ENCODE measurements around the gene SCARB1.
A peak's percentile ranks its signal among the peaks of the same experiment; 100 is the strongest.

The SCARB1 gene

GRCh38 chr12:124752437-124753227 lies 111.0 kb downstream of the SCARB1 start:
- H3K27ac ChIP-seq (ENCODE audit: low read depth, low read length): no peak overlapping the region
- peaks cover 12% of the 10 kb centered on the region; the same call in 1 of the 2 replicates for H3K4me1 ChIP-seq (ENCODE audit: control insufficient read depth, insufficient read depth, low read length)
- H3K36me3 ChIP-seq (ENCODE audit: control insufficient read depth, insufficient read depth, low read length): no peaks in the 10 kb centered on the region

GRCh38 chr12:124751654-124752355 lies 111.9 kb downstream of the SCARB1 start:
- no peak overlapping the region for H3K27ac ChIP-seq (ENCODE audit: low read depth, low read length)
- H3K4me3 ChIP-seq (ENCODE audit: low read depth, low read length): no peak overlapping the region

More at GRCh38 chr12:124752437-124753227, 111.0 kb downstream of the SCARB1 start:
- Histone ChIP-seq H3K4me3 (ENCODE audit: low read depth, low read length) (no peak overlapping the region), H3K27me3 (ENCODE audit: control insufficient read depth, insufficient read depth, low read length) (no peaks in the 10 kb centered on the region), H3K9ac (ENCODE audit: low read depth, low read length) (no peak overlapping the region), H3K9me3 (ENCODE audit: control insufficient read depth, insufficient read depth, low read length) (no peaks in the 10 kb centered on the region)

GRCh38 chr12:124750787-124751471 lies 112.7 kb downstream of the SCARB1 start:
- no peak overlapping the region for H3K4me3 ChIP-seq (ENCODE audit: low read depth, low read length)
- no peaks in the 10 kb centered on the region for H3K27me3 ChIP-seq (ENCODE audit: control insufficient read depth, insufficient read depth, low read length)
- no peak overlapping the region for H3K9ac ChIP-seq (ENCODE audit: low read depth, low read length)
- no peaks in the 10 kb centered on the region for H3K9me3 ChIP-seq (ENCODE audit: control insufficient read depth, insufficient read depth, low read length)
- peaks cover 12% of the 10 kb centered on the region; the same call in 1 of the 2 replicates for H3K4me1 ChIP-seq (ENCODE audit: control insufficient read depth, insufficient read depth, low read length)
- no peaks in the 10 kb centered on the region for H3K36me3 ChIP-seq (ENCODE audit: control insufficient read depth, insufficient read depth, low read length)
- H3K27ac ChIP-seq (ENCODE audit: low read depth, low read length): no peak overlapping the region

More at GRCh38 chr12:124751654-124752355, 111.9 kb downstream of the SCARB1 start:
- Histone ChIP-seq H3K36me3 (ENCODE audit: control insufficient read depth, insufficient read depth, low read length) (no peaks in the 10 kb centered on the region), H3K4me1 (ENCODE audit: control insufficient read depth, insufficient read depth, low read length) (peaks cover 12% of the 10 kb centered on the region; the same call in 1 of the 2 replicates), H3K9me3 (ENCODE audit: control insufficient read depth, insufficient read depth, low read length) (no peaks in the 10 kb centered on the region), H3K27me3 (ENCODE audit: control insufficient read depth, insufficient read depth, low read length) (no peaks in the 10 kb centered on the region), H3K9ac (ENCODE audit: low read depth, low read length) (no peak overlapping the region)

GRCh38 chr12:124750149-124750656 lies 113.5 kb downstream of the SCARB1 start:
- Histone ChIP-seq H3K9ac (ENCODE audit: low read depth, low read length) (no peak overlapping the region), H3K4me3 (ENCODE audit: low read depth, low read length) (no peak overlapping the region), H3K27me3 (ENCODE audit: control insufficient read depth, insufficient read depth, low read length) (no peaks in the 10 kb centered on the region), H3K9me3 (ENCODE audit: control insufficient read depth, insufficient read depth, low read length) (no peaks in the 10 kb centered on the region), H3K4me1 (ENCODE audit: control insufficient read depth, insufficient read depth, low read length) (peaks cover 16% of the 10 kb centered on the region; the same call in 1 of the 2 replicates), H3K27ac (ENCODE audit: low read depth, low read length) (peak overlapping the region; percentile 33), H3K36me3 (ENCODE audit: control insufficient read depth, insufficient read depth, low read length) (no peaks in the 10 kb centered on the region)

GRCh38 chr12:124749725-124750124 lies 113.9 kb downstream of the SCARB1 start:
- H3K36me3 ChIP-seq (ENCODE audit: control insufficient read depth, insufficient read depth, low read length): no peaks in the 10 kb centered on the region
- no peak overlapping the region for H3K27ac ChIP-seq (ENCODE audit: low read depth, low read length)
- H3K4me3 ChIP-seq (ENCODE audit: low read depth, low read length): no peak overlapping the region
- H3K27me3 ChIP-seq (ENCODE audit: control insufficient read depth, insufficient read depth, low read length): no peaks in the 10 kb centered on the region
- no peak overlapping the region for H3K9ac ChIP-seq (ENCODE audit: low read depth, low read length)
- H3K4me1 ChIP-seq (ENCODE audit: control insufficient read depth, insufficient read depth, low read length): peaks cover 16% of the 10 kb centered on the region; the same call in 1 of the 2 replicates
- no peaks in the 10 kb centered on the region for H3K9me3 ChIP-seq (ENCODE audit: control insufficient read depth, insufficient read depth, low read length)

GRCh38 chr12:124747426-124748161 lies 116.1 kb downstream of the SCARB1 start:
- Histone ChIP-seq H3K9me3 (ENCODE audit: control insufficient read depth, insufficient read depth, low read length) (no peaks in the 10 kb centered on the region), H3K27me3 (ENCODE audit: control insufficient read depth, insufficient read depth, low read length) (no peaks in the 10 kb centered on the region), H3K9ac (ENCODE audit: low read depth, low read length) (no peak overlapping the region), H3K36me3 (ENCODE audit: control insufficient read depth, insufficient read depth, low read length) (no peaks in the 10 kb centered on the region), H3K4me1 (ENCODE audit: control insufficient read depth, insufficient read depth, low read length) (peaks cover 15% of the 10 kb centered on the region; the same call in 1 of the 2 replicates), H3K27ac (ENCODE audit: low read depth, low read length) (no peak overlapping the region), H3K4me3 (ENCODE audit: low read depth, low read length) (no peak overlapping the region)

- no peak overlapping the region for H3K9ac ChIP-seq (ENCODE audit: low read depth, low read length)
Observed at GRCh38 chr12:124746649-124747425, 116.8 kb downstream of the SCARB1 start.

GRCh38 chr12:124745891-124746570 lies 117.6 kb downstream of the SCARB1 start:
- Histone ChIP-seq H3K4me1 (ENCODE audit: control insufficient read depth, insufficient read depth, low read length) (peaks cover 14% of the 10 kb centered on the region; the same call in 1 of the 2 replicates), H3K27me3 (ENCODE audit: control insufficient read depth, insufficient read depth, low read length) (no peaks in the 10 kb centered on the region), H3K9ac (ENCODE audit: low read depth, low read length) (no peak overlapping the region), H3K27ac (ENCODE audit: low read depth, low read length) (peak overlapping the region; percentile 81), H3K4me3 (ENCODE audit: low read depth, low read length) (no peak overlapping the region), H3K36me3 (ENCODE audit: control insufficient read depth, insufficient read depth, low read length) (no peaks in the 10 kb centered on the region), H3K9me3 (ENCODE audit: control insufficient read depth, insufficient read depth, low read length) (no peaks in the 10 kb centered on the region)

More at GRCh38 chr12:124746649-124747425, 116.8 kb downstream of the SCARB1 start:
- Histone ChIP-seq H3K27me3 (ENCODE audit: control insufficient read depth, insufficient read depth, low read length) (no peaks in the 10 kb centered on the region), H3K4me1 (ENCODE audit: control insufficient read depth, insufficient read depth, low read length) (peaks cover 15% of the 10 kb centered on the region; the same call in 1 of the 2 replicates), H3K4me3 (ENCODE audit: low read depth, low read length) (no peak overlapping the region), H3K27ac (ENCODE audit: low read depth, low read length) (no peak overlapping the region), H3K36me3 (ENCODE audit: control insufficient read depth, insufficient read depth, low read length) (no peaks in the 10 kb centered on the region), H3K9me3 (ENCODE audit: control insufficient read depth, insufficient read depth, low read length) (no peaks in the 10 kb centered on the region)

GRCh38 chr12:124745465-124745890 lies 118.2 kb downstream of the SCARB1 start:
- H3K9me3 ChIP-seq (ENCODE audit: control insufficient read depth, insufficient read depth, low read length): no peaks in the 10 kb centered on the region
- H3K4me3 ChIP-seq (ENCODE audit: low read depth, low read length): no peak overlapping the region
- peaks cover 11% of the 10 kb centered on the region; the same call in 1 of the 2 replicates for H3K4me1 ChIP-seq (ENCODE audit: control insufficient read depth, insufficient read depth, low read length)
- peak overlapping the region; percentile 81 for H3K27ac ChIP-seq (ENCODE audit: low read depth, low read length)
- no peak overlapping the region for H3K9ac ChIP-seq (ENCODE audit: low read depth, low read length)
- no peaks in the 10 kb centered on the region for H3K36me3 ChIP-seq (ENCODE audit: control insufficient read depth, insufficient read depth, low read length)
- H3K27me3 ChIP-seq (ENCODE audit: control insufficient read depth, insufficient read depth, low read length): no peaks in the 10 kb centered on the region
